GM23338 (cell line): ENCODE measurements around the gene SLC2A14.
"Not testable (repeated sequence)": the region's sequence is repeated elsewhere in the genome, so short reads cannot be mapped to it uniquely, and the experiment has no call there.

Experiments used
- CREB1 ChIP-seq: fragments of 250-450 bp; sonication (Bioruptor Pico); IDR thresholded peaks from 2 replicates; pipeline ENCODE4 v1.5.0; 2020; ENCODE audit warnings: low read depth, mild to moderate bottlenecking, moderate library complexity
- EZH2 ChIP-seq: fragments of 200-600 bp; sonication (generic); IDR thresholded peaks from one replicate; pipeline ENCODE4 v1.8.0; 2017; ENCODE audit warnings: antibody characterized with exemption, mild to moderate bottlenecking, low read depth; ENCODE audit not compliant: unreplicated experiment
- EZH2phosphoT487 ChIP-seq: fragments of 200-600 bp; sonication (generic); IDR thresholded peaks from one replicate; pipeline ENCODE4 v1.8.1; 2018; ENCODE audit warnings: antibody characterized with exemption; ENCODE audit not compliant: unreplicated experiment
- JUNB ChIP-seq: IDR thresholded peaks from one replicate; pipeline ENCODE4 v1.6.1; 2016; ENCODE audit warnings: antibody characterized with exemption; ENCODE audit not compliant: unreplicated experiment
- POLR2AphosphoS5 ChIP-seq: IDR thresholded peaks from 2 replicates; pipeline ENCODE4 v1.6.1; 2016; ENCODE audit warnings: antibody characterized with exemption, low read depth
- STAT1 ChIP-seq: IDR thresholded peaks from one replicate; pipeline ENCODE4 v1.6.1; 2016; ENCODE audit warnings: antibody characterized with exemption; ENCODE audit not compliant: unreplicated experiment
- ZNF114 ChIP-seq: fragments of 250-450 bp; sonication (Bioruptor Pico); IDR thresholded peaks from 2 replicates; pipeline ENCODE4 v1.5.0; 2020; ENCODE audit warnings: mild to moderate bottlenecking, moderate library complexity
- TF ChIP-seq, protein P1 (sequence below): IDR thresholded peaks from one replicate; pipeline ENCODE4 v1.6.1; 2018; ENCODE audit warnings: antibody characterized with exemption; ENCODE audit not compliant: unreplicated experiment
- TF ChIP-seq, protein P2 (sequence below), 2 experiments: fragments of 200-600 bp in 1 of 2; sonication (generic) in 1 of 2; conservative IDR thresholded peaks; 2 replicates each; pipeline versions ENCODE4 v1.5.1 to v1.6.1; 2016 to 2017; ENCODE audit warnings: antibody characterized with exemption in 2 of 2, low read depth in 2 of 2, mild to moderate bottlenecking in 2 of 2, moderate library complexity in 1 of 2
- TF ChIP-seq, protein P3 (sequence below): IDR thresholded peaks from 2 replicates; pipeline ENCODE4 v1.6.1; 2016; ENCODE audit warnings: antibody characterized with exemption

DNA sequence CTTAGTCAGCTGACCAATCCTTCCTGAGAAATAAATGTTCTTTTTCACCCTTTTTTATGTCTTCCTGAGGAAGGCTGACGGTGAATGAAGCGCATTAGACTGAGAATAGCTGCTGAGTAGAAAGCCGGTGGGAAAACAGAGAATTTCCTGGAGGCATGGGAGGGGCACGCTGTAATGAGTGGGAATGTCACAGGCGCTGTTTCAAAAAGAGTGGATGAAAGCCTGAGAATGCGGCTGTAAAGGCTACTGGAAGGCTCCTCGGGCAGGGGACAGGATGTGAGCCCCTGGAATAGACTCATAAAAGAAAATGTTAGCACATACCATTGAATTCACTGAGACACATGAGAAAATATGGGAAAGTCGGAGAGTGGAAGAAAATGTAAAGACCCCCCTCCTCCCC, 29.6 kb downstream of the SLC2A14 start:
- TF ChIP-seq, protein P1, sequence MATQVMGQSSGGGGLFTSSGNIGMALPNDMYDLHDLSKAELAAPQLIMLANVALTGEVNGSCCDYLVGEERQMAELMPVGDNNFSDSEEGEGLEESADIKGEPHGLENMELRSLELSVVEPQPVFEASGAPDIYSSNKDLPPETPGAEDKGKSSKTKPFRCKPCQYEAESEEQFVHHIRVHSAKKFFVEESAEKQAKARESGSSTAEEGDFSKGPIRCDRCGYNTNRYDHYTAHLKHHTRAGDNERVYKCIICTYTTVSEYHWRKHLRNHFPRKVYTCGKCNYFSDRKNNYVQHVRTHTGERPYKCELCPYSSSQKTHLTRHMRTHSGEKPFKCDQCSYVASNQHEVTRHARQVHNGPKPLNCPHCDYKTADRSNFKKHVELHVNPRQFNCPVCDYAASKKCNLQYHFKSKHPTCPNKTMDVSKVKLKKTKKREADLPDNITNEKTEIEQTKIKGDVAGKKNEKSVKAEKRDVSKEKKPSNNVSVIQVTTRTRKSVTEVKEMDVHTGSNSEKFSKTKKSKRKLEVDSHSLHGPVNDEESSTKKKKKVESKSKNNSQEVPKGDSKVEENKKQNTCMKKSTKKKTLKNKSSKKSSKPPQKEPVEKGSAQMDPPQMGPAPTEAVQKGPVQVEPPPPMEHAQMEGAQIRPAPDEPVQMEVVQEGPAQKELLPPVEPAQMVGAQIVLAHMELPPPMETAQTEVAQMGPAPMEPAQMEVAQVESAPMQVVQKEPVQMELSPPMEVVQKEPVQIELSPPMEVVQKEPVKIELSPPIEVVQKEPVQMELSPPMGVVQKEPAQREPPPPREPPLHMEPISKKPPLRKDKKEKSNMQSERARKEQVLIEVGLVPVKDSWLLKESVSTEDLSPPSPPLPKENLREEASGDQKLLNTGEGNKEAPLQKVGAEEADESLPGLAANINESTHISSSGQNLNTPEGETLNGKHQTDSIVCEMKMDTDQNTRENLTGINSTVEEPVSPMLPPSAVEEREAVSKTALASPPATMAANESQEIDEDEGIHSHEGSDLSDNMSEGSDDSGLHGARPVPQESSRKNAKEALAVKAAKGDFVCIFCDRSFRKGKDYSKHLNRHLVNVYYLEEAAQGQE = not testable (repeated sequence)
- not testable (repeated sequence) for TF ChIP-seq EZH2; POLR2AphosphoS5; CREB1 (CRISPR knock-in tag); JUNB; ZNF114 (CRISPR knock-in tag); EZH2phosphoT487; STAT1
- TF ChIP-seq, protein P2, sequence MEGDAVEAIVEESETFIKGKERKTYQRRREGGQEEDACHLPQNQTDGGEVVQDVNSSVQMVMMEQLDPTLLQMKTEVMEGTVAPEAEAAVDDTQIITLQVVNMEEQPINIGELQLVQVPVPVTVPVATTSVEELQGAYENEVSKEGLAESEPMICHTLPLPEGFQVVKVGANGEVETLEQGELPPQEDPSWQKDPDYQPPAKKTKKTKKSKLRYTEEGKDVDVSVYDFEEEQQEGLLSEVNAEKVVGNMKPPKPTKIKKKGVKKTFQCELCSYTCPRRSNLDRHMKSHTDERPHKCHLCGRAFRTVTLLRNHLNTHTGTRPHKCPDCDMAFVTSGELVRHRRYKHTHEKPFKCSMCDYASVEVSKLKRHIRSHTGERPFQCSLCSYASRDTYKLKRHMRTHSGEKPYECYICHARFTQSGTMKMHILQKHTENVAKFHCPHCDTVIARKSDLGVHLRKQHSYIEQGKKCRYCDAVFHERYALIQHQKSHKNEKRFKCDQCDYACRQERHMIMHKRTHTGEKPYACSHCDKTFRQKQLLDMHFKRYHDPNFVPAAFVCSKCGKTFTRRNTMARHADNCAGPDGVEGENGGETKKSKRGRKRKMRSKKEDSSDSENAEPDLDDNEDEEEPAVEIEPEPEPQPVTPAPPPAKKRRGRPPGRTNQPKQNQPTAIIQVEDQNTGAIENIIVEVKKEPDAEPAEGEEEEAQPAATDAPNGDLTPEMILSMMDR (conservative IDR thresholded peaks at IDR 0.05; ENCODE audit: low read depth in 2 of 2) = not testable (repeated sequence)
- TF ChIP-seq, protein P3, sequence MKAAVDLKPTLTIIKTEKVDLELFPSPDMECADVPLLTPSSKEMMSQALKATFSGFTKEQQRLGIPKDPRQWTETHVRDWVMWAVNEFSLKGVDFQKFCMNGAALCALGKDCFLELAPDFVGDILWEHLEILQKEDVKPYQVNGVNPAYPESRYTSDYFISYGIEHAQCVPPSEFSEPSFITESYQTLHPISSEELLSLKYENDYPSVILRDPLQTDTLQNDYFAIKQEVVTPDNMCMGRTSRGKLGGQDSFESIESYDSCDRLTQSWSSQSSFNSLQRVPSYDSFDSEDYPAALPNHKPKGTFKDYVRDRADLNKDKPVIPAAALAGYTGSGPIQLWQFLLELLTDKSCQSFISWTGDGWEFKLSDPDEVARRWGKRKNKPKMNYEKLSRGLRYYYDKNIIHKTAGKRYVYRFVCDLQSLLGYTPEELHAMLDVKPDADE = not testable (repeated sequence)
